Urinary bladder (tissue), 4 donors: ENCODE data around the gene TSSC4. TPM values are rescaled to one million over a fixed set of nuclear protein-coding genes. Genes with fewer than 3 reads are reported as not detected.
"Not testable (repeated sequence)": the region's sequence is repeated elsewhere in the genome, so short reads cannot be mapped to it uniquely, and the experiment has no call there.

Source experiments
- DNase-seq: peaks from one replicate; pipeline ENCODE4 v3.0.0-alpha.2; 2015; ENCODE audit errors: extremely low spot score
- H3K27ac ChIP-seq: one replicate; pipeline ENCODE4 v1.5.1; 2013; ENCODE audit warnings: low read depth, mild to moderate bottlenecking, moderate library complexity
- H3K36me3 ChIP-seq: one replicate; pipeline ENCODE4 v1.6.1; 2013; ENCODE audit warnings: mild to moderate bottlenecking, moderate library complexity; ENCODE audit not compliant: insufficient read depth
- H3K4me1 ChIP-seq: one replicate; pipeline ENCODE4 v1.6.1; 2013; ENCODE audit warnings: mild to moderate bottlenecking, moderate library complexity; ENCODE audit not compliant: insufficient read depth
- H3K4me3 ChIP-seq: one replicate; pipeline ENCODE4 v1.5.1; 2013; ENCODE audit warnings: low read depth, low read length
- WGBS: extraction: QIAGEN DNeasy Blood & Tissue Kit; methylation state at CpG from one replicate; pipeline ENCODE4 v1.1.7; 2013; 5-methylcytosine and 5-hydroxymethylcytosine counted together
- polyA plus RNA-seq: library from polyadenylated mRNA; stranded (reverse); fragments of 200-250 nt; gene quantifications from one replicate; pipeline ENCODE4 v1.2.3, GENCODE V29; 2013
- total RNA-seq: library from RNA; depleted of rRNA; stranded (reverse); fragments of >200 nt; gene quantifications from one replicate; pipeline ENCODE4 v1.2.3, GENCODE V29; 2014
- donor health status: healthy with polysubstance abuse.
- donor health status: healthy.

The TSSC4 gene
- total RNA-seq (16.6 TPM), polyA plus RNA-seq (61.7 TPM)

DNA sequence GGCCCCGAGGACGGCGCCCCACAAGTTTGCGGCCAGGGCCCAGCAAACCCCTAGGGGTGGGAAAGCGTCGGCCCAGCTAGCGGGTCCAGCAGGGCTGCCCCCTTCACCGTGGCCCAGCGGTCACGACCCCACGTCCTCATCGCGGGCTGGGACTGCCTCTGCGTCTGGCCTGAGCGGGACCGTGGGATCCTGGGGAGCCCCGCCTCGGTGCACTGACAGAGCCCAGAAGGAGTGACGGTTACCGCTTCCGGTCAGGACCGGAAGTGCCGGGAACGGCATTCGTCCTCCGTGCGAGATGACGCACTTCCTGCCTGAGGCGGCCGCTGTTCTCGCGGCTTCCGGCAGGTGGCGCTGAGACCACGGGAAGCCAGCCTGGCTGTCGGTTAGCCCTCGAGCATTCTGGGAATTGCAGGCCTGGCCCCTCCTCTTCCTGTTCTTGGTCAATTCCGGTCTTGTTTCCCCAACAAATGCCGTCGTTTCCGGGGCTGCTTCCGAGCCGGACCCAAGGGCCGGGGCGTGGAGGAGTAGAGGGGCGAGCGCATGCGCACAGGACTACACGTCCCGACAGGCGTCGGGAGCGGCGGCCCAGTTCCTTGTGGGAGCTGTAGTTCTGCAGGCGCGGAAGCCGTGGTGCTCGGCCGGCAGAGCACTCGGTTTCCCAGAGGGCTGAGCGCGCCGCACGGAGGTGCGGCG lies at the start of gene TSSC4:
TSS of gene TSSC4 (plus strand) at position 682 of the 693 bp plus-strand sequence. CDS start 1,884 bp downstream, outside the sequence.
- H3K27ac ChIP-seq, result peak within 1 kb of the TSS; percentile 98
- peak within 1 kb of the TSS; percentile 72 for H3K4me3 ChIP-seq
- DNase-seq, result peak; percentile 100
- H3K36me3 ChIP-seq, result peaks cover 9% of the 10 kb centered on the region
- under 1% methylated on average over 66 of the region's 66 CpGs for WGBS
- peaks cover 4% of the 10 kb centered on the region for H3K4me1 ChIP-seq

DNA sequence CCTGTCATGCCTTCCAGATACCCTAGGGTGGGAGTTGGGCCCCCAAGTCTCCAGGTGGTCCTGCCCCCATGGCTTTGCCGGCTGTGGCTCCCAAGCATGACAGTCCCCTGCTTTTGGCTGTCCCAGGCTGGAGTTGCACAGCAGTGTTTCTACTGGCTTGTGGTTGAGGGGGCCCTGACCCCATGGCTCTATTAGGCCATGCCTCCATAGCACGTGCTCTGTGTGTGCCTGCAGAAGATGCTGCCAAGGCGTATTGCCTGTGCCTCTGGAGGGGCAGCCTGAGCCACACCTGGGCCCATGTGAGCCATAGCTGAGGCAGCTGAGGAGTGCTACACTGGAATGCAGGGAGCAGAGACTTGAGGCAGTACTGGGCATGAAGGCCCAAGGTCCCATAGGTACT lies 48.8 kb upstream of the TSSC4 start:
- Histone ChIP-seq H3K27ac (no peak overlapping the region), H3K36me3 (no peaks in the 10 kb centered on the region), H3K4me1 (no peaks in the 10 kb centered on the region), H3K4me3 (no peak overlapping the region)
- 84% methylated on average over 3 of the region's 3 CpGs for WGBS
- DNase-seq, result no peak

DNA sequence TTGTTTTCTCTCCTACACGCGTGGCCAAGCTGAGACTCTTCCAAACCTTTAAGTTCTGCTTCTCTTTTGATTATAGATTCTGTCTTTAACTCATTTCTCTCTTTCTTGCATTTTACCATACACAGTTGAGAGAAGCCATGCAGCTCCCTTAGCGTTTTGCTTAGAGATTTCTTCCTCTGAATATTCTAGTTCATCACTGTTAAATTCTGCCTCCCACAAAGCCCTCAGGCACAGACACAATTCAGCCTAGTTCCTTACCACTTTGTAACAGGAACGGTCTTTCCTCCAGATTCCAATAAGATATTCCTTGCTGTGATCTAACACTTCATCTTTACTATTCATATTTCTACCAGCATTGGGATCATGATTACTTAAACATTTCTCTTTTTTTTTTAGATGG lies 48.1 kb upstream of the TSSC4 start:
- H3K27ac ChIP-seq, result no peak overlapping the region
- no peaks in the 10 kb centered on the region for H3K4me1 ChIP-seq
- 82% methylated on average over 4 of the region's 4 CpGs for WGBS
- H3K4me3 ChIP-seq, result no peak overlapping the region
- no peak for DNase-seq
- H3K36me3 ChIP-seq, result no peaks in the 10 kb centered on the region

DNA sequence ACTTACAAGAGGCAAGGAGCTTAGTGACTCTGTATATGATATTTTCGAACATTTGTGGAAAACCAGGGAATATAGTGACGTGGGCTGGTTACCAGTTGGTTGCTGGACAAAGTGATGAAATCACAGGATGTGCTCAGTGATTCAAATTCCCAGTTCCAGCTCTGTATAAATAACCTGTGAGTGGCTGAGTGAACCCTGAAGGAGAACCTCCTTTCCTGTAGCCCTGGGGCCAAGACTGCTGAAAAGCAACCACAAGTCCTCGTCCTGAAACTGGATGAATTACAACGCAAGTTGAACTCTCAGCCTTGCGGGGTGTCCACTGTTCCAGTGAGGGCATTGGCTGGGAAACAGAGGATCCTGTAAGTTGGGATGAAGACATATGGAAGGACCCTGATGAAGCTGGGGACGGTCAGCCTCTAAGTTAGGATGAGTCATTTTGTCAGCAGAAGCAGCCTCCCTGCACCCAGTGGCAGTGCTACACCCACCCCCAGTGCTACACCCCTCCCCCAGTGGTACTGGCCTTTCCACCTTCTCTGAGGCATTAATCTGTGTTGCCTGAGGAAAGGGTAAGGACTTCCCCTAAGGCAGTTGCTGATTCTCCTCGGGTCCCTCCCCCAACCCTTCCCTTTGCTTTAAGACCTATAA lies 45.4 kb upstream of the TSSC4 start:
- Histone ChIP-seq H3K4me1 (no peaks in the 10 kb centered on the region), H3K27ac (no peak overlapping the region), H3K36me3 (no peaks in the 10 kb centered on the region), H3K4me3 (no peak overlapping the region)
- 81% methylated on average over 7 of the region's 7 CpGs for WGBS
- no peak for DNase-seq

DNA sequence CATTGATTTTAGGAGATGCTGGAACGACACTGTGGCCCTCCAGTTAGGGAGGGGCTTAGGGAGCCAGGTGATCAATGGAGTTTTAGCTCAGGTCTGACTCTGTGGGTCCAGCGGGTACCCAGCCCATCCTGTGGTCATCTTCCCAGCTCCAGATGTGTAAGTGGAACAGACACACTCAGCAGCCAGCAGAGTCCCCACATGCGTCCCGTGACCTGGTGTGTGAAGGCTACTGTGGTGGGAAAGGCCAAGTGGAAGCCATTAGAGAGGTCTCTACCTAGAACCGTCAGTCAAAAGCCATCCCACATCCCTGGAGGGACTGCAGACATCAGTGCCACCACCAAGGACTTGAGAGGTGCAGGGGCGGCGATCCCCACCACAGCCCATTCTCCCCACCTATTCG lies 43.3 kb upstream of the TSSC4 start:
- WGBS, result 80% methylated on average over 8 of the region's 8 CpGs
- no peaks in the 10 kb centered on the region for H3K4me1 ChIP-seq
- H3K4me3 ChIP-seq, result no peak overlapping the region
- H3K27ac ChIP-seq, result no peak overlapping the region
- no peak for DNase-seq
- H3K36me3 ChIP-seq, result no peaks in the 10 kb centered on the region

DNA sequence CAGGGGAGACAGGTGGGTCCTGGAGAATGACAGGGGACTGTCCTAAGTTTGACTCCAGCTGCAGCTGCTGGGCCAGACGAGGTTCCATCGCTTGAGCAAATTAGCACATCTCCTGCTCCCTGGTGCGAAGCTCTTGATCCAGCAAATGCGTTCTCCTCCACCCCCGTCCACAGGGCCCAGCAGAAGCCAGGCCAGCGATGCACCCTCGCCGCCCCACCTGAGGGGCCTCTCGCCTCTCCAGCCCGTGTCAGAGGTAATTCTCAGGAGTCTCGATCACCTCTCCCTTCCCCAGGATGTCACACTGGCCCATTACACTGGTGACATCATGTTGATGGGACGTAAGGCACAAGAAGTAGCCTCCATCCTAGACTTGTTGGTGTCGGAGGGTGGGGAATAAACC lies 42.9 kb upstream of the TSSC4 start:
- H3K4me1 ChIP-seq, DNase-seq, H3K36me3 ChIP-seq, H3K27ac ChIP-seq, H3K4me3 ChIP-seq: not testable (repeated sequence)
- 93% methylated on average over 13 of the region's 13 CpGs for whole genome bisulfite sequencing

DNA sequence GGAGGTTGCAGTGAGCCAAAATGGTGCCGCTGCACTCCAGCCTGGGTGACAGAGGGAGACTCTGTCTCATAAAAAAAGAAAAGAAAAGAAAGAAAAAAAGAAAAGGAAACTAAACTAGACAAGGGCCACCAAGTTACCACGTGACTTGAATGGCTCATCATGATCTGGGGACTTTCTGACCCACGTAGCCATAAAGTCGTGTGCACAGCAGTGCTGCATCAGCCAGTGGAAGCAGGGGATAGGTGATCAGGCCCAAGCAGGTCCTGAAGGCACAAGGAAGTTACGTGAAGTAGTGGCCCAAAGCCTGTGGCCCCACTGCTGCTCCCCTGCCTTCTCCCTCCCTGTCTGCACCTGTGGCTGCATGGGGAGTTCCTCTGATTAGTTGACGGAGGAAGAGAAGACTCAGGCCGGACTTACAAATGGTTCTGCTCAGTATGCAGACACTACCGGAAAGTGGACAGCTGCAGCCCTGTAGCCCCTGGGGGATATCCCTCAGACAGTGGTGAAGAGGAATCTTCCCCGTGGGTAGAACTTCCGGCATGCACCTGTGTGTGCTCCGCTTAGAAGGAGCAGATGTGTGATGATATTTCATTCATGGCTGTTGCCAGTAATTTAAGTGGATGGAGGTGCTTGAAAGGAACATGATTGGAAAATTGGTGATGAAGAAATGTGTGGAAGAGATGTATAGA lies 41.7 kb upstream of the TSSC4 start:
- Histone ChIP-seq H3K27ac (no peak overlapping the region), H3K36me3 (no peaks in the 10 kb centered on the region), H3K4me1 (no peaks in the 10 kb centered on the region), H3K4me3 (no peak overlapping the region)
- 97% methylated on average over 11 of the region's 11 CpGs for WGBS
- DNase-seq, result no peak

DNA sequence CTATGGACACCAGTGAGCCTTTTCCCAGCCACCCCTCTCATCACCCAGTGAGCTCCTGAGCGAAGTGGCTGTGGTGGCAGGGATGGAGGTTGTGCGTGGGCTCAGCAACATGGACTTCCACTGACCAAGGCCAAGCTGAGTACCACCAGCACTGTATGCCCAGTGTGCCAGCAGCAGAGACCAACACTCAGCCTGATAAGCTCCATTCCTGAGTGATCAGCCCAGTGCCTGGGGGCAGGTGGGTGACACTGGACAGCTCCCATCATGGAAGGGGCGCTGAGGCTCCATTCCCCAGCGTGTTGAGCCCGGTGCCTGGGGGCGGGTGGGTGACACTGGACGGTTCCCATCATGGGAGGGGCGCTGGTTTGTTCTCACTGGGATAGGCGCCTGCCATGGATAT lies 41.0 kb upstream of the TSSC4 start:
- 91% methylated on average over 9 of the region's 9 CpGs for whole genome bisulfite sequencing

DNA sequence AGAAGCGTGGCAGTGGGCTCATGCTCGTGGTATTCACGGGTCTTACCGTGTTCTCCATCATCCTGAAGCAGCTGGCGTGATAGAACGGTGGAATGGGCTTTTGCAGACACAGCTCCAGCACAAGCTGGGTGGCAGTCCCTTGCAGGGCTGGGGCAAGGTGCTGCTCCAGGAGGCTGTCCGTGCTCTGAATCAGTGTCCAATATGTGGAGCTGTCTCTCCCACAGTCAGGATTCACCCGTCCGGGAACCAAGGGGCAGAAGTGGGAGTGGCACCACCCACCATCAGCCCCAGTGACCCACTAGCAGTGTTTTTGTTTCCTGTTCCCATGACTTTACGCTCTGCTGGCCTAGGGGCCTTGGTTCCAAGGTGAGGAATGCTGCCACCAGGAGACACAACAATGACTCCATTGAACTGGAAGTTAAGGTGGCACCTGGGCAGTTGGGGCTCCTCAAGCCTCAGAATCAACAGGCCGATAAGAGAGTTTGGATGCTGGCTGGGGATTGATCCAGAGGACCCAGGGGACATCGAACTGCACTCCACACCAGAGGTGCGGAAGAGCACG lies 40.4 kb upstream of the TSSC4 start:
- no peak for DNase-seq
- H3K4me3 ChIP-seq, result no peak overlapping the region
- 92% methylated on average over 14 of the region's 14 CpGs for WGBS
- no peaks in the 10 kb centered on the region for H3K4me1 ChIP-seq
- H3K27ac ChIP-seq, result no peak overlapping the region
- H3K36me3 ChIP-seq, result no peaks in the 10 kb centered on the region

More for the DNA sequence above, 41.0 kb upstream of the TSSC4 start:
- no peaks in the 10 kb centered on the region for H3K4me1 ChIP-seq
- no peak for DNase-seq
- H3K27ac ChIP-seq, result no peak overlapping the region
- no peak overlapping the region for H3K4me3 ChIP-seq
- H3K36me3 ChIP-seq, result no peaks in the 10 kb centered on the region

DNA sequence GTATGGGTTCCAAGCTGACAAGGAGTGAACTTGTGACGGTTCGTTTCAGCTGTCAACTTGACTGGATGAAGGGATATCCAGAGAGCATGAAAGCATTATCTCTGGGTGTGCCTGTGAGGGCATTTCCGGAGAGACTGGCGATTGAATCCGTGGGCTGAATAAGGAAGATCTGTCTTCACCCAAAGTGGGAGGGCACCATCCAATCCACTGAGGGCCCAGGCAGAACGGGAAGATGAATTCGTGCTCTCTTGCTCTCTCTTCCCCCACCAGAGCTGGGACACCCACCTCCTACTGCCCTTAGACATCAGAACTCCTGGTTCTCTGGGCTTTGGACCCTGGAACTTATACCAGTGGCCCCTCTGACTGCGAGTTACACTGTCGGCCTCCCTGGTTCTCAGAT lies 39.0 kb upstream of the TSSC4 start:
- WGBS, result 90% methylated on average over 9 of the region's 9 CpGs
- H3K36me3 ChIP-seq, result no peaks in the 10 kb centered on the region
- H3K4me1 ChIP-seq, result no peaks in the 10 kb centered on the region
- H3K4me3 ChIP-seq, result no peak overlapping the region
- DNase-seq, result no peak
- H3K27ac ChIP-seq, result no peak overlapping the region

DNA sequence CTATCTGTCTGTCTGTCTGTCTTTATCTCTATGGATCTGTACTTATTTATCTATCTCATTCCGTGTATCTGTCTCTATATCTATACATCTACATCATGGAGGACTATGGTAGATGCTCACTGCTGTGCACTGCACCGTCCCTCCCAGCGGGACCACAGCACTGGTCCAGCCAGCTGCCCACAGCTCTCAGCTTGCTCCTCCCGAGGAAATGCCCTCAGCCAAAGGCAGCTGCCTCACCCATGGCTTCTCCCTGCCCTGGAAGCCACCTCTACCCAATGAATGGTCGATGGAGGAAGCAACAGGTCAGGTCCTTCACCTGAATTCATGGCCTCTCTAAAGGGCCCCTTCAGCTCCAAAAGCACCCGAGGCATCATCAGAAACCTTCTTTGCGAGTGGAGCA lies 38.1 kb upstream of the TSSC4 start:
- no peak for DNase-seq
- H3K4me3 ChIP-seq, result no peak overlapping the region
- H3K36me3 ChIP-seq, result no peaks in the 10 kb centered on the region
- H3K4me1 ChIP-seq, result no peaks in the 10 kb centered on the region
- no peak overlapping the region for H3K27ac ChIP-seq
- WGBS, result 90% methylated on average over 7 of the region's 7 CpGs

DNA sequence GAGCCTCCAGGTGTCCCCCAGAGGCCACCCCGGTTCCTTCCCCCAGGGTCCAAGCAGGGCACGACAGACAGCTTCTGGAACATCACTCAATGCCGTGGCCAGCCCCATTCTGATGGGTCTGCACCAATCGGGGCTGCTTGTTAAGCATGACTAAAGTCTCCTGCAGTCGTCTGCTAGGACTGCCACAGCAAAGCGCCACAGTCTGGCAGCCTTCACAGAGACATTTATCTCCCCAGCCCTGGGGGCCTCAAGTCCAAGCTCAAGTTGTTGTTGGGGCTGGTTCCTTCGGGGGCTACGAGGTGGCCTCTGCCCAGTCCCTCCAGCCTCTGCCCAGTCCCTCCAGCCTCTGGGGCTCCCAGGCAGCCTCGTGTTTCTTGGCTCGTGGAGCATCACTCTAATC lies 37.4 kb upstream of the TSSC4 start:
- no peak for DNase-seq
- no peak overlapping the region for H3K27ac ChIP-seq
- no peaks in the 10 kb centered on the region for H3K4me1 ChIP-seq
- WGBS, result 87% methylated on average over 10 of the region's 10 CpGs
- no peaks in the 10 kb centered on the region for H3K36me3 ChIP-seq
- no peak overlapping the region for H3K4me3 ChIP-seq

DNA sequence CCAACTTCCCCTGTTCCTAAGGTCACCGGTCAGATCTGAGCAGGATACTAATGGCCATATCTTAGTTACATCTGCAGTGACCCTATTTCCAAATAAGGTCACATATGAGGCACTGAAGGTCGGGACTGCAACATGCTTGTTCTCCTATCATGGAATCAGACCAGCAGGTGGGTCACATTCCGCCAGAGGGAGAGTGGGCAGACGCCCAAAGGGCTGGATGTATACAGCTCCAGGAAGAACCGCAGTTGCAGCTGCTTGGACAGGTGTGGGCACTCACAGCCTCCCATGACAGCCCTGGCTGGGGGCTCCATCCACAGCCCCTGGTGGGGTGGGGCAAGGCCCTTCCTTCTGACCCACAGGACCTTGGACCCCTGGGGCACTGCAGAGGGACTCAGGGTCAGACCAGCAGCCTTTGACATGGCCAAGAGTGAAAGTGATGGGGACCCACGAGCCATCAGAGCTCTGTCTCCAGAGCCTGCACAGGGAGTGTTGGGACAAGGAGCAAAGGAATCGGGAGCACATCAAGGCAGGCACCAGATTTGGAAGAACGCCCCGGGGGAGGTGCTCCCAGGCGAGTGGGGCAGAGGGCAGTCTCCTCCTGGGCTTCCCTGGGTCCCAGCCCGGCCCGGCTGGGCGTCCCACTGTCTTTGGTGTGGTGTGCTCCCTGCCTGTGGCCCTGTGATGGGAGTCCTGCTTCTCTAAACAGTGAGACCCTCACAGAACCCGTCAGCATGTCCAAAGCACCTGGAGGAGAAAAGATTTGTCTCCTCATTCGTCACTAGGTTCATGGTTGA lies 36.8 kb upstream of the TSSC4 start:
- 89% methylated on average over 15 of the region's 15 CpGs for WGBS
- Histone ChIP-seq H3K4me1 (no peaks in the 10 kb centered on the region), H3K27ac (no peak overlapping the region), H3K36me3 (no peaks in the 10 kb centered on the region), H3K4me3 (no peak overlapping the region)
- no peak for DNase-seq
